ENCODE measurements around the gene CLCA4.
"Not testable (repeated sequence)": the region's sequence is repeated elsewhere in the genome, so short reads cannot be mapped to it uniquely, and the experiment has no call there.

The CLCA4 gene

DNA sequence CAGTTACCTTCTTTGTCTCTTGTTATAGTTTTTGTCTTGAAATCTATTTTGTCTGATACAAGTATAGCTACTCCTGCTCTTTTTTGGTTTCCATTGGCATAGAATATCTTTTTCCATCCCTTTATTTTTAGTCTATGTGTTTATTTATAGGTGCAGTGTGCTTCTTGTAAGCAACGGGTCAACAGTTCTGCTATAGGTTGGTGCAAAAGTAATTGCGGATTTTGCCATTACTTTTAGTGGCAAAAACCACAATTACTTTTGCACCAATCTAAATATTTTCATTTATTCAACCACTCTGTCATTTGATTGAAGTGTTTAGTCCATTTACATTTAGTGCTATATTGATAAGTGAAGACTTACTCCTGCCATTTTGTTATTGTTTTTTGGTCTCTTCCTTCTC is 59.2 kb downstream of the CLCA4 start:
- not testable (repeated sequence) for H3K4ac ChIP-seq (ENCODE audit: low read length); H3K27ac ChIP-seq (replicated peaks; ENCODE audit: low read length); H3K18ac ChIP-seq (ENCODE audit: low read length); H2BK120ac ChIP-seq (ENCODE audit: low read depth, low read length); H3K9ac ChIP-seq (ENCODE audit: low read depth, low read length, poor library complexity); H3K36me3 ChIP-seq (replicated peaks in 1 of 2; ENCODE audit: control insufficient read depth in 2 of 2, insufficient read depth in 2 of 2, low read length in 2 of 2); H2AK5ac ChIP-seq (ENCODE audit: low read depth, low read length); H3K4me2 ChIP-seq (ENCODE audit: insufficient read depth, low read length, poor library complexity, severe bottlenecking); H4K91ac ChIP-seq (ENCODE audit: low read depth, low read length, poor library complexity); H3K23ac ChIP-seq (ENCODE audit: low read depth, low read length, poor library complexity); H2AFZ ChIP-seq (ENCODE audit: low read length); H3K4me1 ChIP-seq (ENCODE audit: control insufficient read depth in 2 of 2, insufficient read depth in 1 of 2, low read depth in 1 of 2, low read length in 2 of 2); H3K79me1 ChIP-seq (ENCODE audit: low read depth, low read length); H2BK15ac ChIP-seq (ENCODE audit: low read length); H3K4me3 ChIP-seq (ENCODE audit: low read length in 2 of 2); H3K14ac ChIP-seq (ENCODE audit: low read length); H3K9me3 ChIP-seq (replicated peaks in 1 of 2; ENCODE audit: control insufficient read depth in 2 of 2, insufficient read depth in 1 of 2, low read depth in 1 of 2, low read length in 2 of 2); H3K27me3 ChIP-seq (ENCODE audit: control insufficient read depth in 3 of 3, insufficient read depth in 3 of 3, low read depth in 1 of 3, low read length in 3 of 3); H4K8ac ChIP-seq (ENCODE audit: low read depth, low read length); DNase-seq (ENCODE audit: low spot score); H2BK12ac ChIP-seq (ENCODE audit: low read length); H2BK5ac ChIP-seq (ENCODE audit: low read length)
- no CpG with 5 or more reads among the region's 2 CpGs for WGBS, 2 donors (ENCODE audit: extremely low coverage in 2 of 2, insufficient read length in 2 of 2, insufficient replicate concordance in 1 of 2)

DNA sequence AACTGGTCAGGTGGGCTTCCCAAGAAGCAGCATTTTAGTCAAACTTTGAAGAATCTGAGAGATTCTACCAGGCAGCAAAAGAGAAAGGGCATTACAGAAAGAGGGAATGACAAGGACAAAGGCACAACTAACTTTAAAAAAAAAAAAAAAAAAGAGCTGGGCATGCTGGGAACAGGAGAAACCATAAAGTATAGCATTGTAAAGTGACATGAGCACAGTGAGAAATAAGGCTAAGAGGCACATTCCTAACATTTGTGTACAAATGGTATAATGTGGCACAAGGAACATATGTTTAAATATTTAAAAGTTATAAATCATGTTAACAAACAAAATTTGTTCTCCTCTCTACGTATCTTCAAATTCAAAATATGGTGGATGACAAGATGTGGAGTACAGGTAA is 69.6 kb downstream of the CLCA4 start:
- Histone ChIP-seq H3K27ac (replicated peaks; ENCODE audit: low read length) (no peak overlapping the region), H2BK5ac (ENCODE audit: low read length) (no peak overlapping the region), H3K9ac (ENCODE audit: low read depth, low read length, poor library complexity) (no peak overlapping the region), H2BK120ac (ENCODE audit: low read depth, low read length) (no peak overlapping the region), H4K91ac (ENCODE audit: low read depth, low read length, poor library complexity) (no peak overlapping the region), H2BK15ac (ENCODE audit: low read length) (no peak overlapping the region), H3K9me3 (replicated peaks in 1 of 2; ENCODE audit: control insufficient read depth in 2 of 2, insufficient read depth in 1 of 2, low read depth in 1 of 2, low read length in 2 of 2) (no peaks in the 10 kb centered on the region), H3K23ac (ENCODE audit: low read depth, low read length, poor library complexity) (no peak overlapping the region), H2BK12ac (ENCODE audit: low read length) (no peak overlapping the region), H3K4me1 (ENCODE audit: control insufficient read depth in 2 of 2, insufficient read depth in 1 of 2, low read depth in 1 of 2, low read length in 2 of 2) (no peaks in the 10 kb centered on the region), H4K8ac (ENCODE audit: low read depth, low read length) (no peak overlapping the region), H3K18ac (ENCODE audit: low read length) (no peak overlapping the region), H2AFZ (ENCODE audit: low read length) (no peak overlapping the region), H3K4me2 (ENCODE audit: insufficient read depth, low read length, poor library complexity, severe bottlenecking) (no peak overlapping the region), H3K27me3 (ENCODE audit: control insufficient read depth in 3 of 3, insufficient read depth in 3 of 3, low read depth in 1 of 3, low read length in 3 of 3) (no peaks in the 10 kb centered on the region), H2AK5ac (ENCODE audit: low read depth, low read length) (no peak overlapping the region), H3K14ac (ENCODE audit: low read length) (no peak overlapping the region), H3K36me3 (replicated peaks in 1 of 2; ENCODE audit: control insufficient read depth in 2 of 2, insufficient read depth in 2 of 2, low read length in 2 of 2) (no peaks in the 10 kb centered on the region), H3K79me1 (ENCODE audit: low read depth, low read length) (no peaks in the 10 kb centered on the region), H3K4me3 (ENCODE audit: low read length in 2 of 2) (no peak overlapping the region), H3K4ac (ENCODE audit: low read length) (no peak overlapping the region)
- no CpG with 5 or more reads among the region's 1 CpG for WGBS, 2 donors (ENCODE audit: extremely low coverage in 2 of 2, insufficient read length in 2 of 2, insufficient replicate concordance in 1 of 2)
- no peak for DNase-seq (ENCODE audit: low spot score)

DNA sequence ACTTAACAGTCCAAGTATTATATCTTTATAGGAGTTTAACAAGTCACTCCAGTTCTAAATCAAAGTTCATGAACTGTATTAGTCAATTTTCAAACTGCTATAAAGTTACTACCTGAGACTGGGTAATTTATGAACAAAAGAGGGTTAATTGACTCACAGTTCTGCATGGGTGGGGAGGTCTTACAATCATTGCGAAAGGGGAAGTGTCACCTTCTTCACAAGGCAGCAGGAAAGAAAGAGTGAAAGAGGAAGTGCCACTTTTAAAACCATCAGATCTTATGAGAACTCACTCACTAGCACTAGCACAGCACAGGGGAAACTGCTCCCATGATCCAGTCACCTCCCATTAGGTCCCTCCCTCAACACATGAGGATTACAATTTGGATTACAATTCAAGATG is 70.0 kb downstream of the CLCA4 start:
- no peak overlapping the region for H3K27ac ChIP-seq (replicated peaks; ENCODE audit: low read length)
- H3K4me3 ChIP-seq (ENCODE audit: low read length in 2 of 2): no peak overlapping the region
- H3K79me1 ChIP-seq (ENCODE audit: low read depth, low read length): no peaks in the 10 kb centered on the region
- no peaks in the 10 kb centered on the region for H3K27me3 ChIP-seq (ENCODE audit: control insufficient read depth in 3 of 3, insufficient read depth in 3 of 3, low read depth in 1 of 3, low read length in 3 of 3)
- H2BK120ac ChIP-seq (ENCODE audit: low read depth, low read length): no peak overlapping the region
- H3K9me3 ChIP-seq (replicated peaks in 1 of 2; ENCODE audit: control insufficient read depth in 2 of 2, insufficient read depth in 1 of 2, low read depth in 1 of 2, low read length in 2 of 2): no peaks in the 10 kb centered on the region
- no peak overlapping the region for H3K4ac ChIP-seq (ENCODE audit: low read length)
- no peak overlapping the region for H2AK5ac ChIP-seq (ENCODE audit: low read depth, low read length)
- H4K91ac ChIP-seq (ENCODE audit: low read depth, low read length, poor library complexity): no peak overlapping the region
- H3K23ac ChIP-seq (ENCODE audit: low read depth, low read length, poor library complexity): no peak overlapping the region
- no peak for DNase-seq (ENCODE audit: low spot score)
- no peak overlapping the region for H3K14ac ChIP-seq (ENCODE audit: low read length)
- no peak overlapping the region for H2BK5ac ChIP-seq (ENCODE audit: low read length)
- no peaks in the 10 kb centered on the region for H3K36me3 ChIP-seq (replicated peaks in 1 of 2; ENCODE audit: control insufficient read depth in 2 of 2, insufficient read depth in 2 of 2, low read length in 2 of 2)
- no peak overlapping the region for H2BK12ac ChIP-seq (ENCODE audit: low read length)
- no CpG with 5 or more reads among the region's 1 CpG for WGBS, 2 donors (ENCODE audit: extremely low coverage in 2 of 2, insufficient read length in 2 of 2, insufficient replicate concordance in 1 of 2)
- no peak overlapping the region for H2BK15ac ChIP-seq (ENCODE audit: low read length)
- H3K4me2 ChIP-seq (ENCODE audit: insufficient read depth, low read length, poor library complexity, severe bottlenecking): no peak overlapping the region
- no peak overlapping the region for H4K8ac ChIP-seq (ENCODE audit: low read depth, low read length)
- no peak overlapping the region for H3K9ac ChIP-seq (ENCODE audit: low read depth, low read length, poor library complexity)
- H3K18ac ChIP-seq (ENCODE audit: low read length): no peak overlapping the region
- no peaks in the 10 kb centered on the region for H3K4me1 ChIP-seq (ENCODE audit: control insufficient read depth in 2 of 2, insufficient read depth in 1 of 2, low read depth in 1 of 2, low read length in 2 of 2)
- no peak overlapping the region for H2AFZ ChIP-seq (ENCODE audit: low read length)

DNA sequence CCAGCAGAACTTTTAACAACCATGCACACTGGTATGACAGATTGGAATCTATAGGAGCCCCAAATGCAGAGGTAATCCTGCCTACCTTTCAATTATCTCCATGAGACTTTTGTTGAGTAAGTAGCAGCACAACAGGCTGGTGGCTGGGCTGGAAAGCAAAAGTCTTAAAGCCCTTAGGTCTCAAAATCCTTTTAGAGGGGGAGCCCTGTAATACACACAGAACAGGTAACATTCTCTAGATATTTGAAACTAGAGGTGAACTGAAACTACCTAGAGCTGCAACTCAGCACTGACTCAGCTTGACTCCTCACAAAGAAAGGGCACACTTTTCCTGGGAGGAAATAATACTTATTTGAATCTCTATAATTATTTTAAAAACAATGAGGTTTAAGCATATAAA is 71.5 kb downstream of the CLCA4 start:
- no peak overlapping the region for H3K18ac ChIP-seq (ENCODE audit: low read length)
- H2BK15ac ChIP-seq (ENCODE audit: low read length): no peak overlapping the region
- H2BK120ac ChIP-seq (ENCODE audit: low read depth, low read length): no peak overlapping the region
- no peak overlapping the region for H2BK5ac ChIP-seq (ENCODE audit: low read length)
- H3K23ac ChIP-seq (ENCODE audit: low read depth, low read length, poor library complexity): no peak overlapping the region
- H4K91ac ChIP-seq (ENCODE audit: low read depth, low read length, poor library complexity): no peak overlapping the region
- H3K36me3 ChIP-seq (replicated peaks in 1 of 2; ENCODE audit: control insufficient read depth in 2 of 2, insufficient read depth in 2 of 2, low read length in 2 of 2): no peaks in the 10 kb centered on the region
- H3K4me1 ChIP-seq (ENCODE audit: control insufficient read depth in 2 of 2, insufficient read depth in 1 of 2, low read depth in 1 of 2, low read length in 2 of 2): no peaks in the 10 kb centered on the region
- no peak overlapping the region for H2AK5ac ChIP-seq (ENCODE audit: low read depth, low read length)
- H3K4me3 ChIP-seq (ENCODE audit: low read length in 2 of 2): no peak overlapping the region
- H3K14ac ChIP-seq (ENCODE audit: low read length): no peak overlapping the region
- H2AFZ ChIP-seq (ENCODE audit: low read length): no peak overlapping the region
- H4K8ac ChIP-seq (ENCODE audit: low read depth, low read length): no peak overlapping the region
- H3K9me3 ChIP-seq (replicated peaks in 1 of 2; ENCODE audit: control insufficient read depth in 2 of 2, insufficient read depth in 1 of 2, low read depth in 1 of 2, low read length in 2 of 2): no peaks in the 10 kb centered on the region
- DNase-seq (ENCODE audit: low spot score): no peak
- no peak overlapping the region for H2BK12ac ChIP-seq (ENCODE audit: low read length)
- H3K4me2 ChIP-seq (ENCODE audit: insufficient read depth, low read length, poor library complexity, severe bottlenecking): no peak overlapping the region
- H3K79me1 ChIP-seq (ENCODE audit: low read depth, low read length): no peaks in the 10 kb centered on the region
- no peak overlapping the region for H3K27ac ChIP-seq (replicated peaks; ENCODE audit: low read length)
- no peak overlapping the region for H3K9ac ChIP-seq (ENCODE audit: low read depth, low read length, poor library complexity)
- no peak overlapping the region for H3K4ac ChIP-seq (ENCODE audit: low read length)
- no peaks in the 10 kb centered on the region for H3K27me3 ChIP-seq (ENCODE audit: control insufficient read depth in 3 of 3, insufficient read depth in 3 of 3, low read depth in 1 of 3, low read length in 3 of 3)
